GM12878 (cell line): ENCODE results near the gene SPATA6.
"Not testable (repeated sequence)": the region's sequence is repeated elsewhere in the genome, so short reads cannot be mapped to it uniquely, and the experiment has no call there.

Source experiments
- EP300 ChIP-seq, 2 experiments: fragments of 150-350 bp in 1 of 2; IDR thresholded peaks; 2 replicates each; pipeline ENCODE4 v1.6.1; 2011 to 2012; ENCODE audit warnings: low read depth in 2 of 2, low read length in 2 of 2, borderline replicate concordance in 1 of 2, improper control_type of control experiment in 1 of 2, inconsistent platforms in 1 of 2; ENCODE audit not compliant: control insufficient read depth in 1 of 2
- ETV6 ChIP-seq, 2 experiments: fragments of 450-650 bp in 1 of 2; IDR thresholded peaks in 1 of 2; conservative IDR thresholded peaks in 1 of 2; 2 replicates each; pipeline ENCODE4 v1.6.1; 2014; ENCODE audit warnings: antibody characterized with exemption in 1 of 2, borderline replicate concordance in 1 of 2, low read depth in 1 of 2, mild to moderate bottlenecking in 1 of 2, moderate library complexity in 1 of 2
- EZH2 ChIP-seq: IDR thresholded peaks from 2 replicates; pipeline ENCODE4 v1.6.1; 2012; ENCODE audit warnings: low read depth, mild to moderate bottlenecking, control low read depth, inconsistent platforms, low read length, borderline replicate concordance; ENCODE audit not compliant: control insufficient read depth
- HDGF ChIP-seq: fragments of 450-650 bp; IDR thresholded peaks from 2 replicates; pipeline ENCODE4 v1.6.1; 2016; ENCODE audit warnings: antibody characterized with exemption
- MYB ChIP-seq: fragments of 150-350 bp; IDR thresholded peaks from 2 replicates; pipeline ENCODE4 v1.6.1; 2014; ENCODE audit warnings: mild to moderate bottlenecking, low read depth, low read length, borderline replicate concordance
- NFYB ChIP-seq: IDR thresholded peaks from 2 replicates; pipeline ENCODE4 v1.6.1; 2011; ENCODE audit warnings: low read depth, mild to moderate bottlenecking, low read length, improper control_type of control experiment, moderate library complexity; ENCODE audit not compliant: insufficient read depth
- POLR2A ChIP-seq: IDR thresholded peaks from 2 replicates; pipeline ENCODE4 v1.6.1; 2011; ENCODE audit warnings: low read depth, mild to moderate bottlenecking, low read length
- RAD21 ChIP-seq: IDR thresholded peaks from 2 replicates; pipeline ENCODE4 v1.6.1; 2011; ENCODE audit warnings: mild to moderate bottlenecking, low read depth, low read length, moderate library complexity; ENCODE audit not compliant: insufficient read depth
- RELA ChIP-seq: fragments of 450-650 bp; IDR thresholded peaks from 2 replicates; pipeline ENCODE4 v1.8.0; 2014; ENCODE audit warnings: borderline replicate concordance; ENCODE audit not compliant: partially characterized antibody
- TF ChIP-seq, protein P1 (sequence below): fragments of 450-650 bp; IDR thresholded peaks from 2 replicates; pipeline ENCODE4 v1.6.1; 2018; ENCODE audit warnings: borderline replicate concordance, mild to moderate bottlenecking; ENCODE audit not compliant: partially characterized antibody
- TF ChIP-seq, protein P2 (sequence below), 3 experiments: IDR thresholded peaks in 2 of 3; conservative IDR thresholded peaks in 1 of 3; 2 replicates each; pipeline ENCODE4 v1.5.1; 2011; ENCODE audit warnings: low read depth in 3 of 3, low read length in 3 of 3, mild to moderate bottlenecking in 3 of 3, control low read depth in 2 of 3, moderate library complexity in 2 of 3, inconsistent platforms in 1 of 3, mixed read lengths in 1 of 3; ENCODE audit not compliant: control insufficient read depth in 2 of 3, insufficient read depth in 1 of 3; ENCODE audit errors: extremely low read depth in 1 of 3

DNA sequence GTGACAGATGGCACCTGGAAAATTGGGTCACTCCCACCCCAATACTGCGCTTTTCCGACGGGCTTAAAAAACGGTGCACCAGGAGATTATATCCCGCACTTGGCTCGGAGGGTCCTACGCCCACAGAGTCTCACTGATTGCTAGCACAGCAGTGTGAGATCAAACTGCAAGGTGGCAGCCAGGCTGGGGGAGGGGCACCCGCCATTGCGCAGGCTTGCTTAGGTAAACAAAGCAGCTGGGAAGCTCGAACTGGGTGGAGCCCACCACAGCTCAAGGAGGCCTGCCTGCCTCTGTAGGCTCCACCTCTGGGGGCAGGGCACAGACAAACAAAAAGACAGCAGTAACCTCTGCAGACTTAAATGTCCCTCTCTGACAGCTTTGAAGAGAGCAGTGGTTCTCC, 194.6 kb downstream of the SPATA6 start:
- not testable (repeated sequence) for TF ChIP-seq ETV6 (conservative IDR thresholded peaks at IDR 0.05 in 1 of 2, IDR thresholded peaks at IDR 0.05 in 1 of 2; ENCODE audit: borderline replicate concordance in 1 of 2, low read depth in 1 of 2); EZH2; RAD21; POLR2A; RELA; MYB; NFYB; HDGF; EP300 (IDR thresholded peaks at IDR 0.05; ENCODE audit: borderline replicate concordance in 1 of 2, control insufficient read depth in 1 of 2, low read depth in 2 of 2, low read length in 2 of 2)
- TF ChIP-seq, protein P1, sequence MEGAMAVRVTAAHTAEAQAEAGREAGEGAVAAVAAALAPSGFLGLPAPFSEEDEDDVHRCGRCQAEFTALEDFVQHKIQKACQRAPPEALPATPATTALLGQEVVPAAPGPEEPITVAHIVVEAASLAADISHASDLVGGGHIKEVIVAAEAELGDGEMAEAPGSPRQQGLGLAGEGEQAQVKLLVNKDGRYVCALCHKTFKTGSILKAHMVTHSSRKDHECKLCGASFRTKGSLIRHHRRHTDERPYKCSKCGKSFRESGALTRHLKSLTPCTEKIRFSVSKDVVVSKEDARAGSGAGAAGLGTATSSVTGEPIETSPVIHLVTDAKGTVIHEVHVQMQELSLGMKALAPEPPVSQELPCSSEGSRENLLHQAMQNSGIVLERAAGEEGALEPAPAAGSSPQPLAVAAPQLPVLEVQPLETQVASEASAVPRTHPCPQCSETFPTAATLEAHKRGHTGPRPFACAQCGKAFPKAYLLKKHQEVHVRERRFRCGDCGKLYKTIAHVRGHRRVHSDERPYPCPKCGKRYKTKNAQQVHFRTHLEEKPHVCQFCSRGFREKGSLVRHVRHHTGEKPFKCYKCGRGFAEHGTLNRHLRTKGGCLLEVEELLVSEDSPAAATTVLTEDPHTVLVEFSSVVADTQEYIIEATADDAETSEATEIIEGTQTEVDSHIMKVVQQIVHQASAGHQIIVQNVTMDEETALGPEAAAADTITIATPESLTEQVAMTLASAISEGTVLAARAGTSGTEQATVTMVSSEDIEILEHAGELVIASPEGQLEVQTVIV, result not testable (repeated sequence)
- TF ChIP-seq, protein P2, sequence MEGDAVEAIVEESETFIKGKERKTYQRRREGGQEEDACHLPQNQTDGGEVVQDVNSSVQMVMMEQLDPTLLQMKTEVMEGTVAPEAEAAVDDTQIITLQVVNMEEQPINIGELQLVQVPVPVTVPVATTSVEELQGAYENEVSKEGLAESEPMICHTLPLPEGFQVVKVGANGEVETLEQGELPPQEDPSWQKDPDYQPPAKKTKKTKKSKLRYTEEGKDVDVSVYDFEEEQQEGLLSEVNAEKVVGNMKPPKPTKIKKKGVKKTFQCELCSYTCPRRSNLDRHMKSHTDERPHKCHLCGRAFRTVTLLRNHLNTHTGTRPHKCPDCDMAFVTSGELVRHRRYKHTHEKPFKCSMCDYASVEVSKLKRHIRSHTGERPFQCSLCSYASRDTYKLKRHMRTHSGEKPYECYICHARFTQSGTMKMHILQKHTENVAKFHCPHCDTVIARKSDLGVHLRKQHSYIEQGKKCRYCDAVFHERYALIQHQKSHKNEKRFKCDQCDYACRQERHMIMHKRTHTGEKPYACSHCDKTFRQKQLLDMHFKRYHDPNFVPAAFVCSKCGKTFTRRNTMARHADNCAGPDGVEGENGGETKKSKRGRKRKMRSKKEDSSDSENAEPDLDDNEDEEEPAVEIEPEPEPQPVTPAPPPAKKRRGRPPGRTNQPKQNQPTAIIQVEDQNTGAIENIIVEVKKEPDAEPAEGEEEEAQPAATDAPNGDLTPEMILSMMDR (IDR thresholded peaks at IDR 0.05 in 2 of 3, conservative IDR thresholded peaks at IDR 0.05 in 1 of 3; ENCODE audit: control insufficient read depth in 2 of 3, extremely low read depth in 1 of 3, insufficient read depth in 1 of 3, low read depth in 3 of 3, low read length in 3 of 3), result not testable (repeated sequence)
